ENCODE data around the gene SPATA18.

DNA sequence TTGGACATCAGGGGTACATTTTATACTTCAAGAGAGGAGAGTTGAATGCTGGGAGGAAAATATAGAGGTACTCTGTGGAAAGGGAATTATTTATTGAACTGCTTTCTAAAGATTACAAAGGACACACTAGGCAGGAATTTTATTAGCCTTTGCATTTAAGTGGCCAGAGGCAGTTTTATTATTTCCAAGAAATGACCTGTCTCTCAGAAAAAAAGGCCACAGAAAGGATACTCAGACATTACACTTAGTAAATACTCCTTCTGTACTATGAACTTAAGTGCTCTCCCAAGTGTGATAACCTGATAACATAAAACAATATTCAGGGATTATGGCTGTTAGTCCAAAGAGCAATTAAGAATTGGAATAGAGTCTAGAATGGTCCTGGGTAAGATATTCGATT is 38.5 kb upstream of the SPATA18 start:
- TF ChIP-seq, protein P1, sequence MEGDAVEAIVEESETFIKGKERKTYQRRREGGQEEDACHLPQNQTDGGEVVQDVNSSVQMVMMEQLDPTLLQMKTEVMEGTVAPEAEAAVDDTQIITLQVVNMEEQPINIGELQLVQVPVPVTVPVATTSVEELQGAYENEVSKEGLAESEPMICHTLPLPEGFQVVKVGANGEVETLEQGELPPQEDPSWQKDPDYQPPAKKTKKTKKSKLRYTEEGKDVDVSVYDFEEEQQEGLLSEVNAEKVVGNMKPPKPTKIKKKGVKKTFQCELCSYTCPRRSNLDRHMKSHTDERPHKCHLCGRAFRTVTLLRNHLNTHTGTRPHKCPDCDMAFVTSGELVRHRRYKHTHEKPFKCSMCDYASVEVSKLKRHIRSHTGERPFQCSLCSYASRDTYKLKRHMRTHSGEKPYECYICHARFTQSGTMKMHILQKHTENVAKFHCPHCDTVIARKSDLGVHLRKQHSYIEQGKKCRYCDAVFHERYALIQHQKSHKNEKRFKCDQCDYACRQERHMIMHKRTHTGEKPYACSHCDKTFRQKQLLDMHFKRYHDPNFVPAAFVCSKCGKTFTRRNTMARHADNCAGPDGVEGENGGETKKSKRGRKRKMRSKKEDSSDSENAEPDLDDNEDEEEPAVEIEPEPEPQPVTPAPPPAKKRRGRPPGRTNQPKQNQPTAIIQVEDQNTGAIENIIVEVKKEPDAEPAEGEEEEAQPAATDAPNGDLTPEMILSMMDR (IDR thresholded peaks at IDR 0.05) = no peak
- TF ChIP-seq EP300 (IDR thresholded peaks at IDR 0.05) (no peak), POLR2A (IDR thresholded peaks at IDR 0.05) (no peak)
